Kidney capillary endothelial cell (primary cell): ENCODE results near the gene SERPINE1.
"Not testable (repeated sequence)": the region's sequence is repeated elsewhere in the genome, so short reads cannot be mapped to it uniquely, and the experiment has no call there.

Experiments used
- DNase-seq: peaks from one replicate; pipeline ENCODE4 v3.0.0-alpha.2; 2018; ENCODE audit warnings: low spot score

Gene SERPINE1

GRCh38 chr7:101102026-101102425, 24.9 kb upstream of the SERPINE1 start:
- DNase-seq: no peak

GRCh38 chr7:101103701-101104100, 23.2 kb upstream of the SERPINE1 start:
- DNase-seq: not testable (repeated sequence)

GRCh38 chr7:101104193-101104713, 22.7 kb upstream of the SERPINE1 start:
- no peak for DNase-seq

- DNase-seq: no peak
These were observed 22.1 kb upstream of the SERPINE1 start for GRCh38 chr7:101104799-101105198.

- not testable (repeated sequence) for DNase-seq
These were observed 21.7 kb upstream of the SERPINE1 start for GRCh38 chr7:101105248-101105647.

GRCh38 chr7:101106386-101106785, 20.5 kb upstream of the SERPINE1 start:
- no peak for DNase-seq

GRCh38 chr7:101108330-101108857, 18.5 kb upstream of the SERPINE1 start:
- DNase-seq: peak; percentile 76

- no peak for DNase-seq
These were observed 17.9 kb upstream of the SERPINE1 start for GRCh38 chr7:101108961-101109360.

- DNase-seq: no peak
These were observed 17.5 kb upstream of the SERPINE1 start for GRCh38 chr7:101109368-101109767.

- DNase-seq: no peak
These were observed 15.6 kb upstream of the SERPINE1 start for GRCh38 chr7:101111261-101111660.

GRCh38 chr7:101112233-101112632, 14.7 kb upstream of the SERPINE1 start:
- peak; percentile 98 for DNase-seq

- DNase-seq: not testable (repeated sequence)
These were observed 13.8 kb upstream of the SERPINE1 start for GRCh38 chr7:101113140-101113539.

- DNase-seq: no peak
These were observed 13.1 kb upstream of the SERPINE1 start for GRCh38 chr7:101113836-101114235.

GRCh38 chr7:101114492-101114891, 12.4 kb upstream of the SERPINE1 start:
- DNase-seq: no peak

GRCh38 chr7:101115215-101115614, 11.7 kb upstream of the SERPINE1 start:
- DNase-seq: no peak

GRCh38 chr7:101116898-101117297, 10.0 kb upstream of the SERPINE1 start:
- no peak for DNase-seq

- DNase-seq: no peak
These were observed 8.0 kb upstream of the SERPINE1 start for GRCh38 chr7:101118856-101119255.

- no peak for DNase-seq
These were observed 7.0 kb upstream of the SERPINE1 start for GRCh38 chr7:101119876-101120275.

- DNase-seq: no peak
These were observed 6.6 kb upstream of the SERPINE1 start for GRCh38 chr7:101120315-101120714.

GRCh38 chr7:101121631-101121990, 5.3 kb upstream of the SERPINE1 start:
- not testable (repeated sequence) for DNase-seq

GRCh38 chr7:101121991-101122932, 4.6 kb upstream of the SERPINE1 start:
- DNase-seq: peak; percentile 97

- no peak for DNase-seq
These were observed 3.8 kb upstream of the SERPINE1 start for GRCh38 chr7:101122933-101123702.

GRCh38 chr7:101123703-101124068, 3.2 kb upstream of the SERPINE1 start:
- DNase-seq: no peak
